Measurements from ENCODE around the gene RDX. TPM values are rescaled to one million over a fixed set of nuclear protein-coding genes. Genes with fewer than 3 reads are reported as not detected.

Gene RDX
- total and polyA plus RNA-seq, 10 of the 15 experiments (the other 5 are each of a cell fraction or from before 2014, with no cell fraction given) = 24.6 to 62.2 (median 47.8) TPM

DNA sequence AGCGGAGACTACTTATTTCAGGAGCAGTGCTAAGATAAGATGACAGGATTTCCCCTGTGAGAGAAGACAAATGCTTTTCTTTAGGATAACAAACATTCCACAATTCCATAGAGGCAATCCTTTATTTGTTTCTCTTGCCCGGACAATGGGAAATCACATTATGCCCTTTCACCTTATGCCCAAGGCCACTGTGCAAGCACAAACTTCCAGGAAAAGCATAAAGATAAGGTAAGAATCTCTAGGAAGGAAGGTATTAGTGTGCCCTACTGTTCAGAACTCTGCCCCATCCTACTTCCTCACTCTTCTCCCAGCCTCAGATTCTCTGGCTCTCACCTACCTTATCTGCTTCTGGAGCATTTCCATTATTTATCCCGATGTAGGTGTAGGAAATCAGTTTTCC is 23.1 kb upstream of the RDX start:
- no peaks in the 10 kb centered on the region for H4K20me1 ChIP-seq (ENCODE audit: control insufficient read depth, insufficient read depth)
- no peak for ATAC-seq
- WGBS (ENCODE audit: insufficient coverage, insufficient replicate concordance, low lambda C conversion rate, missing lambda C conversion rate) = 74% methylated on average over 3 of the region's 3 CpGs
- SMC1A ChIA-PET (ENCODE audit: uncharacterized antibody, unreplicated experiment) = interaction anchor here (0.6 to 1.1 kb wide), 4 partner anchors 22 to 202 kb away, joined by 3 to 4 read pairs (median 3); no protein-coding TSS in a partner anchor
- POLR2A ChIA-PET = interaction anchor here (0.7 kb wide), 1 partner anchor 8 kb away, joined by 3 read pairs; no protein-coding TSS in a partner anchor
- H3K27me3 ChIP-seq (replicated peaks in 1 of 2; ENCODE audit: control insufficient read depth in 2 of 2, insufficient read depth in 2 of 2, low read length in 1 of 2) = no peaks in the 10 kb centered on the region
- no peaks in the 10 kb centered on the region for H3K36me3 ChIP-seq (ENCODE audit: control insufficient read depth in 2 of 2, insufficient read depth in 2 of 2, low read length in 1 of 2)
- H3K4me3 ChIP-seq = no peak overlapping the region
- in situ Hi-C loops (cut with MboI) (no loop called here), intact Hi-C loops (cut with micrococcal nuclease; ENCODE audit: unreplicated experiment) (no loop called here)
- RAD21 ChIA-PET (ENCODE audit: unreplicated experiment) = no interaction called here
- TF ChIP-seq, protein P1, sequence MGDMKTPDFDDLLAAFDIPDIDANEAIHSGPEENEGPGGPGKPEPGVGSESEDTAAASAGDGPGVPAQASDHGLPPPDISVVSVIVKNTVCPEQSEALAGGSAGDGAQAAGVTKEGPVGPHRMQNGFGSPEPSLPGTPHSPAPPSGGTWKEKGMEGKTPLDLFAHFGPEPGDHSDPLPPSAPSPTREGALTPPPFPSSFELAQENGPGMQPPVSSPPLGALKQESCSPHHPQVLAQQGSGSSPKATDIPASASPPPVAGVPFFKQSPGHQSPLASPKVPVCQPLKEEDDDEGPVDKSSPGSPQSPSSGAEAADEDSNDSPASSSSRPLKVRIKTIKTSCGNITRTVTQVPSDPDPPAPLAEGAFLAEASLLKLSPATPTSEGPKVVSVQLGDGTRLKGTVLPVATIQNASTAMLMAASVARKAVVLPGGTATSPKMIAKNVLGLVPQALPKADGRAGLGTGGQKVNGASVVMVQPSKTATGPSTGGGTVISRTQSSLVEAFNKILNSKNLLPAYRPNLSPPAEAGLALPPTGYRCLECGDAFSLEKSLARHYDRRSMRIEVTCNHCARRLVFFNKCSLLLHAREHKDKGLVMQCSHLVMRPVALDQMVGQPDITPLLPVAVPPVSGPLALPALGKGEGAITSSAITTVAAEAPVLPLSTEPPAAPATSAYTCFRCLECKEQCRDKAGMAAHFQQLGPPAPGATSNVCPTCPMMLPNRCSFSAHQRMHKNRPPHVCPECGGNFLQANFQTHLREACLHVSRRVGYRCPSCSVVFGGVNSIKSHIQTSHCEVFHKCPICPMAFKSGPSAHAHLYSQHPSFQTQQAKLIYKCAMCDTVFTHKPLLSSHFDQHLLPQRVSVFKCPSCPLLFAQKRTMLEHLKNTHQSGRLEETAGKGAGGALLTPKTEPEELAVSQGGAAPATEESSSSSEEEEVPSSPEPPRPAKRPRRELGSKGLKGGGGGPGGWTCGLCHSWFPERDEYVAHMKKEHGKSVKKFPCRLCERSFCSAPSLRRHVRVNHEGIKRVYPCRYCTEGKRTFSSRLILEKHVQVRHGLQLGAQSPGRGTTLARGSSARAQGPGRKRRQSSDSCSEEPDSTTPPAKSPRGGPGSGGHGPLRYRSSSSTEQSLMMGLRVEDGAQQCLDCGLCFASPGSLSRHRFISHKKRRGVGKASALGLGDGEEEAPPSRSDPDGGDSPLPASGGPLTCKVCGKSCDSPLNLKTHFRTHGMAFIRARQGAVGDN (IDR thresholded peaks at IDR 0.05) = no peak
- TF ChIP-seq SPI1 (IDR thresholded peaks at IDR 0.05; ENCODE audit: borderline replicate concordance, insufficient read depth, low read depth, low read length) = 0 out of 2 replicates have a peak, but pooled peaks have one; percentile 4
- TF ChIP-seq, protein P2, sequence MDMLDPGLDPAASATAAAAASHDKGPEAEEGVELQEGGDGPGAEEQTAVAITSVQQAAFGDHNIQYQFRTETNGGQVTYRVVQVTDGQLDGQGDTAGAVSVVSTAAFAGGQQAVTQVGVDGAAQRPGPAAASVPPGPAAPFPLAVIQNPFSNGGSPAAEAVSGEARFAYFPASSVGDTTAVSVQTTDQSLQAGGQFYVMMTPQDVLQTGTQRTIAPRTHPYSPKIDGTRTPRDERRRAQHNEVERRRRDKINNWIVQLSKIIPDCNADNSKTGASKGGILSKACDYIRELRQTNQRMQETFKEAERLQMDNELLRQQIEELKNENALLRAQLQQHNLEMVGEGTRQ (IDR thresholded peaks at IDR 0.05; ENCODE audit: borderline replicate concordance, low read depth, low read length) = no peak
- no peak for TF ChIP-seq TCF12 (IDR thresholded peaks at IDR 0.05; ENCODE audit: low read depth, low read length)
- TF ChIP-seq, protein P3, sequence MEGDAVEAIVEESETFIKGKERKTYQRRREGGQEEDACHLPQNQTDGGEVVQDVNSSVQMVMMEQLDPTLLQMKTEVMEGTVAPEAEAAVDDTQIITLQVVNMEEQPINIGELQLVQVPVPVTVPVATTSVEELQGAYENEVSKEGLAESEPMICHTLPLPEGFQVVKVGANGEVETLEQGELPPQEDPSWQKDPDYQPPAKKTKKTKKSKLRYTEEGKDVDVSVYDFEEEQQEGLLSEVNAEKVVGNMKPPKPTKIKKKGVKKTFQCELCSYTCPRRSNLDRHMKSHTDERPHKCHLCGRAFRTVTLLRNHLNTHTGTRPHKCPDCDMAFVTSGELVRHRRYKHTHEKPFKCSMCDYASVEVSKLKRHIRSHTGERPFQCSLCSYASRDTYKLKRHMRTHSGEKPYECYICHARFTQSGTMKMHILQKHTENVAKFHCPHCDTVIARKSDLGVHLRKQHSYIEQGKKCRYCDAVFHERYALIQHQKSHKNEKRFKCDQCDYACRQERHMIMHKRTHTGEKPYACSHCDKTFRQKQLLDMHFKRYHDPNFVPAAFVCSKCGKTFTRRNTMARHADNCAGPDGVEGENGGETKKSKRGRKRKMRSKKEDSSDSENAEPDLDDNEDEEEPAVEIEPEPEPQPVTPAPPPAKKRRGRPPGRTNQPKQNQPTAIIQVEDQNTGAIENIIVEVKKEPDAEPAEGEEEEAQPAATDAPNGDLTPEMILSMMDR (IDR thresholded peaks at IDR 0.05 in 2 of 3, conservative IDR thresholded peaks at IDR 0.05 in 1 of 3; ENCODE audit: control insufficient read depth in 2 of 3, extremely low read depth in 1 of 3, insufficient read depth in 1 of 3, low read depth in 3 of 3, low read length in 3 of 3) = no peak
- no peak for TF ChIP-seq TCF7 (IDR thresholded peaks at IDR 0.05; ENCODE audit: borderline replicate concordance)
- TF ChIP-seq ZZZ3 (IDR thresholded peaks at IDR 0.05; ENCODE audit: control insufficient read depth, insufficient read length, low read depth) = no peak
- H3K9ac ChIP-seq (ENCODE audit: control insufficient read depth, insufficient read depth, low read length) = no peak overlapping the region
- no peaks in the 10 kb centered on the region for H3K79me2 ChIP-seq (ENCODE audit: control insufficient read depth, insufficient read depth, low read length)
- H3K4me2 ChIP-seq (ENCODE audit: control insufficient read depth, insufficient read depth) = no peak overlapping the region
- BruUV-seq (replicated peaks) = no TSS peak
- no peak for DNase-seq (ENCODE audit: low read depth, low spot score)
- no peaks in the 10 kb centered on the region for H3K9me3 ChIP-seq (replicated peaks; ENCODE audit: control insufficient read depth, insufficient read depth, low read length)
- no peak overlapping the region for H2AFZ ChIP-seq (ENCODE audit: control insufficient read depth, low read depth, low read length)
- no peaks in the 10 kb centered on the region for H3K4me1 ChIP-seq (ENCODE audit: control insufficient read depth, insufficient read depth, low read length)
- no peak overlapping the region for H3K27ac ChIP-seq (ENCODE audit: control insufficient read depth, insufficient read depth)
- CTCF ChIA-PET = interaction anchor here (0.5 to 1.9 kb wide), 2 partner anchors 29 to 48 kb away, joined by 3 to 6 read pairs; no protein-coding TSS in a partner anchor
- FAIRE-seq = no peak
